Smooth muscle cell (in vitro differentiated cells): ENCODE measurements around the gene TATDN3. TPM values are rescaled to one million over a fixed set of nuclear protein-coding genes. Genes with fewer than 3 reads are reported as not detected.
"Not testable (repeated sequence)": the region's sequence is repeated elsewhere in the genome, so short reads cannot be mapped to it uniquely, and the experiment has no call there.

Experiments
- DNase-seq: peaks from one replicate; lab custom pipeline; 2025; ENCODE audit not compliant: unreplicated experiment; lab: John Stamatoyannopoulos, UW
- H2AFZ ChIP-seq: fragments of 200-600 bp; sonication (generic); 2 replicates; pipeline ENCODE4 v1.6.0; 2016; ENCODE audit warnings: antibody characterized with exemption, low read depth, mild to moderate bottlenecking
- H3F3A ChIP-seq: fragments of 200-600 bp; sonication (generic); 2 replicates; pipeline ENCODE4 v1.6.0; 2017; ENCODE audit warnings: antibody characterized with exemption, low read depth
- H3K27ac ChIP-seq: fragments of 200-600 bp; sonication (generic); 2 replicates; pipeline ENCODE4 v1.5.1; 2016; ENCODE audit warnings: low read depth, mild to moderate bottlenecking
- H3K27me3 ChIP-seq: fragments of 200-600 bp; sonication (generic); 2 replicates; pipeline ENCODE4 v1.6.1; 2016; ENCODE audit warnings: low read depth, mild to moderate bottlenecking
- H3K36me3 ChIP-seq: fragments of 200-600 bp; sonication (generic); 2 replicates; pipeline ENCODE4 v1.5.1; 2016; ENCODE audit warnings: low read depth
- H3K4me1 ChIP-seq: fragments of 200-600 bp; sonication (generic); 2 replicates; pipeline ENCODE4 v1.5.1; 2016; ENCODE audit warnings: low read depth
- H3K4me2 ChIP-seq: fragments of 200-600 bp; sonication (generic); 2 replicates; pipeline ENCODE4 v1.6.0; 2016; ENCODE audit warnings: mild to moderate bottlenecking
- H3K4me3 ChIP-seq: fragments of 200-600 bp; sonication (generic); 2 replicates; pipeline ENCODE4 v1.5.1; 2016; ENCODE audit warnings: mild to moderate bottlenecking
- H3K79me2 ChIP-seq: fragments of 200-600 bp; sonication (generic); 2 replicates; pipeline ENCODE4 v1.6.0; 2016; ENCODE audit warnings: low read depth, mild to moderate bottlenecking
- H3K9ac ChIP-seq: fragments of 200-600 bp; sonication (generic); 2 replicates; pipeline ENCODE4 v1.6.0; 2016; ENCODE audit warnings: low read depth
- H3K9me3 ChIP-seq: fragments of 200-600 bp; sonication (generic); replicated peaks from 2 replicates; pipeline ENCODE4 v1.5.1; 2016; ENCODE audit warnings: low read depth
- H4K20me1 ChIP-seq: fragments of 200-600 bp; sonication (generic); 2 replicates; pipeline ENCODE4 v1.6.0; 2016; ENCODE audit warnings: low read depth
- CTCF ChIP-seq: fragments of 200-600 bp; sonication (generic); IDR thresholded peaks from 2 replicates; pipeline ENCODE4 v1.5.1; 2017; ENCODE audit warnings: borderline replicate concordance, mild to moderate bottlenecking, antibody characterized with exemption; ENCODE audit not compliant: insufficient read depth, poor library complexity, severe bottlenecking
- WGBS: methylation state at CpG from one replicate; pipeline ENCODE4 v1.1.7; 2016; ENCODE audit warnings: low lambda C conversion rate; 5-methylcytosine and 5-hydroxymethylcytosine counted together
- polyA plus RNA-seq: library from polyadenylated mRNA; unstranded; fragments of >200 nt; fragmentation: Nextera tagmentation; extraction: Ambion mirVana; gene quantifications from 2 replicates; pipeline ENCODE4 v1.2.1, GENCODE V29; 2016
- total RNA-seq: library from RNA; depleted of rRNA; stranded (reverse); fragments of >200 nt; gene quantifications from 2 replicates; pipeline ENCODE4 v1.2.3, GENCODE V29; 2014

Gene TATDN3
- total and polyA plus RNA-seq, 2 experiments from 2014 or later = 14.3 to 46.7 TPM

GRCh38 chr1:212766825-212767224, 24.9 kb upstream of the TATDN3 start:
- not testable (repeated sequence) for H3K27ac ChIP-seq, H3K36me3 ChIP-seq, H4K20me1 ChIP-seq, H3K9ac ChIP-seq, H3F3A ChIP-seq, H3K4me1 ChIP-seq, H3K4me3 ChIP-seq, H3K27me3 ChIP-seq, H3K9me3 ChIP-seq, H3K4me2 ChIP-seq, H2AFZ ChIP-seq, DNase-seq
- H3K79me2 ChIP-seq = peaks cover 29% of the 10 kb centered on the region
- 76% methylated on average over 2 of the region's 2 CpGs for WGBS

GRCh38 chr1:212769459-212770167, 22.1 kb upstream of the TATDN3 start:
- peaks cover 7% of the 10 kb centered on the region for H3K36me3 ChIP-seq
- no peaks in the 10 kb centered on the region for H3K27me3 ChIP-seq
- H2AFZ ChIP-seq = no peak overlapping the region
- H3K4me2 ChIP-seq = no peak overlapping the region
- peaks cover 4% of the 10 kb centered on the region for H3K9me3 ChIP-seq
- H3K4me3 ChIP-seq = no peak overlapping the region
- no peaks in the 10 kb centered on the region for H4K20me1 ChIP-seq
- TF ChIP-seq CTCF = no peak
- WGBS = 55% methylated on average over 1 of the region's 1 CpG
- H3K27ac ChIP-seq = no peak overlapping the region
- peaks cover 35% of the 10 kb centered on the region for H3K79me2 ChIP-seq
- H3K9ac ChIP-seq = no peak overlapping the region
- DNase-seq = no peak
- H3K4me1 ChIP-seq = no peaks in the 10 kb centered on the region
- H3F3A ChIP-seq = no peaks in the 10 kb centered on the region

- H3K36me3 ChIP-seq = peaks cover 7% of the 10 kb centered on the region
- H3K4me2 ChIP-seq = no peak overlapping the region
- no peak overlapping the region for H3K27ac ChIP-seq
- H4K20me1 ChIP-seq = no peaks in the 10 kb centered on the region
- no peak for TF ChIP-seq CTCF
- no peak overlapping the region for H3K4me3 ChIP-seq
- peaks cover 35% of the 10 kb centered on the region for H3K79me2 ChIP-seq
- no peak overlapping the region for H2AFZ ChIP-seq
- H3K27me3 ChIP-seq = no peaks in the 10 kb centered on the region
- no peaks in the 10 kb centered on the region for H3F3A ChIP-seq
- DNase-seq = no peak
- H3K4me1 ChIP-seq = no peaks in the 10 kb centered on the region
- H3K9me3 ChIP-seq = peaks cover 4% of the 10 kb centered on the region
- no peak overlapping the region for H3K9ac ChIP-seq
Measured at GRCh38 chr1:212771341-212771740, 20.4 kb upstream of the TATDN3 start.

GRCh38 chr1:212773011-212773410, 18.7 kb upstream of the TATDN3 start:
- Histone ChIP-seq H3K79me2 (peaks cover 28% of the 10 kb centered on the region), H3F3A (no peaks in the 10 kb centered on the region), H4K20me1 (no peaks in the 10 kb centered on the region), H3K4me1 (no peaks in the 10 kb centered on the region), H3K27me3 (no peaks in the 10 kb centered on the region), H3K4me2 (no peak overlapping the region), H3K9me3 (peaks cover 4% of the 10 kb centered on the region), H3K4me3 (no peak overlapping the region), H3K9ac (no peak overlapping the region), H2AFZ (no peak overlapping the region), H3K27ac (no peak overlapping the region), H3K36me3 (peaks cover 7% of the 10 kb centered on the region)
- no peak for TF ChIP-seq CTCF
- DNase-seq = no peak
- WGBS = 97% methylated on average over 2 of the region's 2 CpGs
